Vagina (tissue), 2 donors: Measurements from ENCODE around the gene NXNL1. TPM values are rescaled to one million over a fixed set of nuclear protein-coding genes. Genes with fewer than 3 reads are reported as not detected.

ENCODE experiments used
- DNase-seq, 2 donors: peaks; one replicate each; pipeline ENCODE4 v3.0.0-alpha.2; 2017; ENCODE audit errors: extremely low spot score in 2 of 2
- H3K27ac ChIP-seq: fragments of 200-600 bp; sonication (generic); one replicate; pipeline ENCODE4 v1.5.1; 2019
- H3K27me3 ChIP-seq: fragments of 200-600 bp; sonication (generic); one replicate; pipeline ENCODE4 v1.5.1; 2019
- H3K36me3 ChIP-seq, 2 donors: fragments of 200-600 bp; sonication (generic); one replicate each; pipeline ENCODE4 v1.5.1; 2017 to 2019
- H3K4me1 ChIP-seq: fragments of 200-600 bp; sonication (generic); one replicate; pipeline ENCODE4 v1.5.1; 2019
- H3K4me3 ChIP-seq, 2 donors: fragments of 200-600 bp; sonication (generic); 1 replicate in 1 of 2; 2 replicates in 1 of 2; pipeline ENCODE4 v1.5.1; 2016 to 2019
- H3K9me3 ChIP-seq: fragments of 200-600 bp; sonication (generic); one replicate; pipeline ENCODE4 v1.5.1; 2019
- POLR2A ChIP-seq, 2 donors: fragments of 450-650 bp; IDR thresholded peaks; one replicate each; pipeline ENCODE4 v1.6.1; 2017; ENCODE audit warnings: antibody characterized with exemption in 2 of 2, mild to moderate bottlenecking in 2 of 2, moderate library complexity in 2 of 2
- POLR2AphosphoS5 ChIP-seq, 2 donors: sonication (generic); formaldehyde crosslinking; IDR thresholded peaks; one replicate each; pipeline ENCODE4 v1.9.0; 2017; ENCODE audit warnings: antibody characterized with exemption in 2 of 2, mild to moderate bottlenecking in 2 of 2, low read depth in 1 of 2; ENCODE audit not compliant: insufficient read depth in 1 of 2
- intact Hi-C: fragments of 100-400 bp; cut with DNase I; formaldehyde crosslinking; loops from one replicate; pipeline ENCODE4 v1.15.1; 2023
- total RNA-seq: library from RNA; depleted of rRNA; stranded (reverse); fragments of >200 nt; gene quantifications from one replicate; pipeline ENCODE4 v1.2.3, GENCODE V29; 2016
- TF ChIP-seq, protein P1 (sequence below), 3 experiments: fragments of 450-650 bp in 2 of 3; fragments of 200-600 bp in 1 of 3; sonication (generic) in 1 of 3; IDR thresholded peaks; one replicate each; pipeline ENCODE4 v1.5.1; 2017 to 2019; ENCODE audit warnings: antibody characterized with exemption in 3 of 3, mild to moderate bottlenecking in 2 of 3, moderate library complexity in 2 of 3

The NXNL1 gene
- total RNA-seq, 1 donor from 2014 or later: not detected

DNA sequence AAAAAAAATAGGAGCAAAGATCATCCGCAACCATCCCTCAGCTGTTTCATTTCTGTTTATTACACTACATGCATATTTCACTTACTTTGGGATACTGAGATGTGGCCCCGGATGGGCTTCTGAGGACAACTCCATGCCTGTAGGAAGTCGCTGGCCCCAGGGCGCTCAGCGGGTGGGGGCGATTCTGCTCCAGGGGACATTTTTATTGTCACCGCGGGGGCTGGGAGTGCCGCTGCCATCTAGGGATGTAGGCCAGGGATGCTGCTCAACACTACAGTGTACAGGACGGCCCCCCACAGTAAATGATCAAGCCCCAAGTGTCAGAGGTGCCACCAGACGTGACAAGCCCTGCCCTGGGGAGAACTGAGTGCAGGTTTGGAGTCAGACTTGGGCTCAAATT, 48.9 kb downstream of the NXNL1 start:
- intact Hi-C loops: no loop called here
- no peaks in the 10 kb centered on the region for H3K27me3 ChIP-seq
- no peaks in the 10 kb centered on the region for H3K9me3 ChIP-seq
- no peaks in the 10 kb centered on the region for H3K36me3 ChIP-seq
- no peaks in the 10 kb centered on the region for H3K4me1 ChIP-seq
- DNase-seq: no peak
- TF ChIP-seq, protein P1, sequence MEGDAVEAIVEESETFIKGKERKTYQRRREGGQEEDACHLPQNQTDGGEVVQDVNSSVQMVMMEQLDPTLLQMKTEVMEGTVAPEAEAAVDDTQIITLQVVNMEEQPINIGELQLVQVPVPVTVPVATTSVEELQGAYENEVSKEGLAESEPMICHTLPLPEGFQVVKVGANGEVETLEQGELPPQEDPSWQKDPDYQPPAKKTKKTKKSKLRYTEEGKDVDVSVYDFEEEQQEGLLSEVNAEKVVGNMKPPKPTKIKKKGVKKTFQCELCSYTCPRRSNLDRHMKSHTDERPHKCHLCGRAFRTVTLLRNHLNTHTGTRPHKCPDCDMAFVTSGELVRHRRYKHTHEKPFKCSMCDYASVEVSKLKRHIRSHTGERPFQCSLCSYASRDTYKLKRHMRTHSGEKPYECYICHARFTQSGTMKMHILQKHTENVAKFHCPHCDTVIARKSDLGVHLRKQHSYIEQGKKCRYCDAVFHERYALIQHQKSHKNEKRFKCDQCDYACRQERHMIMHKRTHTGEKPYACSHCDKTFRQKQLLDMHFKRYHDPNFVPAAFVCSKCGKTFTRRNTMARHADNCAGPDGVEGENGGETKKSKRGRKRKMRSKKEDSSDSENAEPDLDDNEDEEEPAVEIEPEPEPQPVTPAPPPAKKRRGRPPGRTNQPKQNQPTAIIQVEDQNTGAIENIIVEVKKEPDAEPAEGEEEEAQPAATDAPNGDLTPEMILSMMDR (IDR thresholded peaks at IDR 0.05): no peak
- TF ChIP-seq POLR2A (IDR thresholded peaks at IDR 0.05) (no peak), POLR2AphosphoS5 (IDR thresholded peaks at IDR 0.05; ENCODE audit: insufficient read depth in 1 of 2, low read depth in 1 of 2) (no peak)
- H3K4me3 ChIP-seq: no peak overlapping the region
- H3K27ac ChIP-seq: peak overlapping the region; percentile 33

DNA sequence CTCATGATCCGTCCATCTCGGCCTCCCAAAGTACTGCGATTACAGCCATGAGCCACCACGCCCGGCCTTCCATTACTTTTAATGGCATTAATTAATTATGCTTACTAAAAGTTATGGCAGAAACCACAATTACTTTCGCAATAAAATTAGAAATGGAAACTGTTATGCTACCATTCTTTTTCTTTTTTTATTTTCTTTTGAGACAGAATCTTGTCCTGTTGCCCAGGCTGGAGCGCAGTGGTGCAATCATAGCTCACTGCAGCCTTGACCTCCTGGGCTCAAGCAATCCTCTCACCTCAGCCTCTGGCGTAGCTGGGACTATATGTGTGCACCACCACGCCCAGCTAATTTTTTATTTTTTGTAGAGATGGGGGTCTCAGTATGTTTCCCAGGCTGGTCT, 50.7 kb downstream of the NXNL1 start:
- Histone ChIP-seq H3K4me3 (no peak overlapping the region), H3K27ac (no peak overlapping the region), H3K27me3 (no peaks in the 10 kb centered on the region), H3K36me3 (no peaks in the 10 kb centered on the region), H3K4me1 (peaks cover 12% of the 10 kb centered on the region), H3K9me3 (no peaks in the 10 kb centered on the region)
- no peak for DNase-seq
- intact Hi-C loops: no loop called here
- no peak for TF ChIP-seq POLR2A (IDR thresholded peaks at IDR 0.05)
- no peak for TF ChIP-seq POLR2AphosphoS5 (IDR thresholded peaks at IDR 0.05; ENCODE audit: insufficient read depth in 1 of 2, low read depth in 1 of 2)
- TF ChIP-seq, protein P1 (IDR thresholded peaks at IDR 0.05): no peak

DNA sequence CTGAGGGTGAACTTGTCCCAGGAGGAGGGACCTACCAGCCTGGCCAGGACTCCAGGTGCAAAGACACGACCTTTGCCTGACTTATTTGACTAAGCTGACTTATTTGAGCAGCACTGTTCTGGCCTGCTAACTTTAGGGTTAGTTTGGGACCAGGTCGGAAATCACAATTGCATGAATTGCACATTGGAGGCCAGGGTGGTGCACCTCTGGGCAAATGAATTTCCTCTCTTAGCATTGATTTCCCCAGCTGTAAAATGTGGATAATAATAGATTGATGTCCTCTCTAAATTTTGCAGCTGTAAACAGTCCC, 53.9 kb downstream of the NXNL1 start:
- H3K4me3 ChIP-seq: peak overlapping the region; percentile 11 to 44
- H3K4me1 ChIP-seq: peaks cover 12% of the 10 kb centered on the region
- no peak for DNase-seq
- intact Hi-C loops: no loop called here
- H3K36me3 ChIP-seq: no peaks in the 10 kb centered on the region
- no peaks in the 10 kb centered on the region for H3K9me3 ChIP-seq
- TF ChIP-seq, protein P1 (IDR thresholded peaks at IDR 0.05): no peak
- no peak for TF ChIP-seq POLR2AphosphoS5 (IDR thresholded peaks at IDR 0.05; ENCODE audit: insufficient read depth in 1 of 2, low read depth in 1 of 2)
- no peak for TF ChIP-seq POLR2A (IDR thresholded peaks at IDR 0.05)
- peak overlapping the region; percentile 83 for H3K27ac ChIP-seq
- H3K27me3 ChIP-seq: no peaks in the 10 kb centered on the region

DNA sequence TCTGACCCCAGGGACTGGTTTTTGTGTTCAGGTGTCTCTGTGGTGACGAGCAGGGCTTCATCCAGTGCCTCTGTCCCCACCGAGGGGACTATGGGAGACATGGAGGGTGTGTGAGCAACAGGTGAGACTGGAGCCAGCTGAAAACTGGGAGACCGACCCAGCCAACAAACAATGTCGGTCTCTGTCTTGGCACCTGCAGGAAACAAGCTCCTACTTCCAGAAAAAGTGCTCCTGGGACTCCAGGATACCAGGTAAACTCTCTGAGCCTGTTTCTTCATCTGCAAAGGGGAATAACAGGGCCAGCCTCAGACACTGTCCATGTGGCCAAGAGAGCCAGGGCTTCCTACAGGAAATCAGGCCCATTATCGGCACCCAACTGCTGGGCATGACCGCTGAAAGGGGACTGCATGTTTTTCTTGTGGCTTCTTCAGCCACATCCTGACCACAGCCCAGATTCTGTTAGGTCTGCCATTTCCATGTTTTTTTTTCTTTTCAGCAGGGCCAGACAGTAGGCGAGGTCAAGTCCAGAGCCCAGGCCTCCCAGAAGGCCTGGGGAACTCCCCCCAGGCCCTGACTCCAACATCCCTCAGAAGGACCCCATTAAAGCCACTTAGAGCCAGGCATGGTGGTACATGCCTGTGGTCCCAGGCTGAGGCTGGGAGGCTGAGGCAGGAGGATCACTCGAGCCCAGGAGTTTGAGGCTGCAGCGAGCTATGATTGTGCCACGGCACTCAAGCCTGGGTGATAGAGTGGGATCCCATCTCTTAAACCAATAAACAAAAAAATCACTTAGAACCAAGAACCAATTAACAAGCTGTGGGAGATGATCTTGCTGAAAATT, 54.5 kb downstream of the NXNL1 start:
- peaks cover 12% of the 10 kb centered on the region for H3K4me1 ChIP-seq
- H3K36me3 ChIP-seq: no peaks in the 10 kb centered on the region
- peak overlapping the region; percentile 44 to 45 for H3K4me3 ChIP-seq
- H3K27me3 ChIP-seq: no peaks in the 10 kb centered on the region
- peak overlapping the region; percentile 83 for H3K27ac ChIP-seq
- H3K9me3 ChIP-seq: no peaks in the 10 kb centered on the region
- no peak for DNase-seq
- intact Hi-C loops: no loop called here
- TF ChIP-seq POLR2A (IDR thresholded peaks at IDR 0.05): no peak
- TF ChIP-seq POLR2AphosphoS5 (IDR thresholded peaks at IDR 0.05; ENCODE audit: insufficient read depth in 1 of 2, low read depth in 1 of 2): no peak
- TF ChIP-seq, protein P1 (IDR thresholded peaks at IDR 0.05): no peak

Other genes starting within 250 kb of the NXNL1 start
- gene USE1, start 245.6 kb downstream of the NXNL1 start, total RNA-seq: 30.9 TPM
- gene OCEL1, start 234.7 kb downstream of the NXNL1 start, total RNA-seq: 24.1 TPM
- 41.3 TPM for gene NR2F6, start 215.0 kb downstream of the NXNL1 start, total RNA-seq
- 20.4 TPM for gene USHBP1, start 196.2 kb downstream of the NXNL1 start, total RNA-seq
- gene BABAM1, start 193.5 kb downstream of the NXNL1 start, total RNA-seq: 59.7 TPM
- gene ANKLE1, start 179.0 kb downstream of the NXNL1 start, total RNA-seq: 2.9 TPM
- 10.8 TPM for gene ABHD8, start 157.5 kb downstream of the NXNL1 start, total RNA-seq
- 176 TPM for gene MRPL34, start 155.1 kb downstream of the NXNL1 start, total RNA-seq
- gene DDA1, start 151.4 kb downstream of the NXNL1 start, total RNA-seq: 12.0 TPM
- gene ANO8, start 126.1 kb downstream of the NXNL1 start, total RNA-seq: 10.3 TPM
- 25.5 TPM for gene GTPBP3, start 123.4 kb downstream of the NXNL1 start, total RNA-seq
- gene PLVAP, start 83.6 kb downstream of the NXNL1 start, total RNA-seq: 74.9 TPM
- gene CCDC194, start 66.7 kb downstream of the NXNL1 start, total RNA-seq: not detected
- 88.4 TPM for gene BST2, start 55.3 kb downstream of the NXNL1 start, total RNA-seq
- gene MVB12A, start 40.9 kb downstream of the NXNL1 start, total RNA-seq: 53.3 TPM
- 0.49 TPM for gene TMEM221, start 12.3 kb downstream of the NXNL1 start, total RNA-seq
- gene SLC27A1, start 9.6 kb upstream of the NXNL1 start, total RNA-seq: 22.1 TPM
- gene PGLS, start 50.7 kb upstream of the NXNL1 start, total RNA-seq: 134 TPM
- gene COLGALT1, start 94.7 kb upstream of the NXNL1 start, total RNA-seq: 55.0 TPM
- gene UNC13A, start 227.4 kb upstream of the NXNL1 start, total RNA-seq: 0.49 TPM